Gastrocnemius medialis (tissue), 4 donors: ENCODE data around the gene KLHL8.

ENCODE experiments used
- CTCF ChIP-seq, 5 experiments: fragments of 450-650 bp in 3 of 5; fragments of 200-600 bp in 2 of 5; sonication (generic) in 2 of 5; IDR thresholded peaks in 4 of 5; conservative IDR thresholded peaks in 1 of 5; 1 replicate in 4 of 5; 2 replicates in 1 of 5; pipeline ENCODE4 v1.5.1; 2016 to 2019; ENCODE audit warnings: antibody characterized with exemption in 5 of 5, mild to moderate bottlenecking in 3 of 5, moderate library complexity in 3 of 5
- POLR2A ChIP-seq, 2 donors: fragments of 450-650 bp; IDR thresholded peaks; one replicate each; pipeline ENCODE4 v1.6.1; 2017; ENCODE audit warnings: antibody characterized with exemption in 2 of 2, mild to moderate bottlenecking in 2 of 2, moderate library complexity in 2 of 2

- no peak for TF ChIP-seq CTCF (IDR thresholded peaks at IDR 0.05 in 4 of 5, conservative IDR thresholded peaks at IDR 0.05 in 1 of 5)
- TF ChIP-seq POLR2A (IDR thresholded peaks at IDR 0.05): no peak
Observed at GRCh38 chr4:87225936-87226335, 5.5 kb upstream of the KLHL8 start.
